GM23248 (cell line): Measurements from ENCODE around the gene MAP1B.

Experiments
- EZH2 ChIP-seq: fragments of 200-600 bp; sonication (generic); IDR thresholded peaks from 2 replicates; pipeline ENCODE4 v1.6.1; 2018; ENCODE audit warnings: antibody characterized with exemption, mild to moderate bottlenecking; ENCODE audit not compliant: insufficient read depth, poor library complexity, severe bottlenecking
- EZH2phosphoT487 ChIP-seq: fragments of 200-600 bp; sonication (generic); IDR thresholded peaks from 2 replicates; pipeline ENCODE4 v1.6.1; 2018; ENCODE audit warnings: antibody characterized with exemption, moderate library complexity, mild to moderate bottlenecking, low read depth; ENCODE audit not compliant: insufficient read depth

- no peak for TF ChIP-seq EZH2
- TF ChIP-seq EZH2phosphoT487, result no peak
Measured at GRCh38 chr5:72144762-72145161, 37.5 kb downstream of the MAP1B start.
